ENCODE results near the gene MAML3.
A peak's percentile ranks its signal among the peaks of the same experiment; 100 is the strongest.

Gene MAML3

GRCh38 chr4:140020457-140021361 lies 133.3 kb downstream of the MAML3 start:
- DNase-seq, result no peak
- intact Hi-C loops (cut with DNase I), result no loop called here

GRCh38 chr4:140019619-140020347 lies 134.2 kb downstream of the MAML3 start:
- DNase-seq, result no peak
- intact Hi-C loops (cut with DNase I), result no loop called here

- no peak for DNase-seq
These were observed 134.9 kb downstream of the MAML3 start for GRCh38 chr4:140018931-140019618.

GRCh38 chr4:140014284-140014683 lies 139.7 kb downstream of the MAML3 start:
- DNase-seq, result no peak
- intact Hi-C loops (cut with DNase I), result no loop called here

More at GRCh38 chr4:140018931-140019618, 134.9 kb downstream of the MAML3 start:
- intact Hi-C loops (cut with DNase I), result no loop called here

GRCh38 chr4:140012688-140013486 lies 141.1 kb downstream of the MAML3 start:
- intact Hi-C loops (cut with DNase I), result loop anchor here (1.0 to 2.0 kb wide), 3 partner anchors 138 to 313 kb away; no protein-coding TSS in a partner anchor
- peak in 6 of 10 donors; percentile 15 to 85 (median 51) for DNase-seq

- intact Hi-C loops (cut with DNase I), result loop anchor here (10.0 kb wide), 1 partner anchor 271 kb away; no protein-coding TSS in a partner anchor
- no peak for DNase-seq
These were observed 148.3 kb downstream of the MAML3 start for GRCh38 chr4:140005699-140006098.

- intact Hi-C loops (cut with DNase I), result loop anchor here (10.0 kb wide), 1 partner anchor 270 kb away; no protein-coding TSS in a partner anchor
These were observed 148.9 kb downstream of the MAML3 start for GRCh38 chr4:140004922-140005627.

GRCh38 chr4:140004549-140004895 lies 149.5 kb downstream of the MAML3 start:
- intact Hi-C loops (cut with DNase I), result loop anchor here (10.0 kb wide), 1 partner anchor 270 kb away; no protein-coding TSS in a partner anchor

More at GRCh38 chr4:140004922-140005627, 148.9 kb downstream of the MAML3 start:
- no peak for DNase-seq

GRCh38 chr4:140003876-140004548 lies 150.0 kb downstream of the MAML3 start:
- intact Hi-C loops (cut with DNase I), result loop anchor here (10.0 kb wide), 1 partner anchor 269 kb away; no protein-coding TSS in a partner anchor
- DNase-seq, result no peak

More at GRCh38 chr4:140004549-140004895, 149.5 kb downstream of the MAML3 start:
- peak; percentile 34 to 91 (median 46) for DNase-seq

- no peak for DNase-seq
- intact Hi-C loops (cut with DNase I), result loop anchor here (10.0 kb wide), 1 partner anchor 265 kb away; no protein-coding TSS in a partner anchor
These were observed 153.8 kb downstream of the MAML3 start for GRCh38 chr4:140000232-140000631.

GRCh38 chr4:139988863-139989765 lies 164.9 kb downstream of the MAML3 start:
- intact Hi-C loops (cut with DNase I), result no loop called here
- peak in 2 of 10 donors; percentile 41 to 88 for DNase-seq

- DNase-seq, result peak in 3 of 10 donors; percentile 23 to 75 (median 74)
- intact Hi-C loops (cut with DNase I), result no loop called here
These were observed 166.5 kb downstream of the MAML3 start for GRCh38 chr4:139987502-139987850.

- intact Hi-C loops (cut with DNase I), result no loop called here
- DNase-seq, result no peak
These were observed 167.1 kb downstream of the MAML3 start for GRCh38 chr4:139986689-139987501.

GRCh38 chr4:139986106-139986505 lies 167.9 kb downstream of the MAML3 start:
- no peak for DNase-seq
- intact Hi-C loops (cut with DNase I), result no loop called here

GRCh38 chr4:139985401-139985800 lies 168.6 kb downstream of the MAML3 start:
- intact Hi-C loops (cut with DNase I), result loop anchor here (2.0 kb wide), 1 partner anchor 67 kb away; no protein-coding TSS in a partner anchor
- DNase-seq, result no peak

- DNase-seq, result no peak
- intact Hi-C loops (cut with DNase I), result loop anchor here (2.0 kb wide), 1 partner anchor 66 kb away; no protein-coding TSS in a partner anchor
These were observed 169.5 kb downstream of the MAML3 start for GRCh38 chr4:139984471-139984870.

Data from posterior cingulate gyrus (tissue), 11 donors.